HG02973 (cell line): Measurements from ENCODE around the gene CCDC197.

Source experiments
- ATAC-seq: cut with Tn5 transposase; IDR thresholded peaks from one replicate; pipeline ENCODE4 v1.9.1; 2021; ENCODE audit warnings: moderate library complexity; ENCODE audit not compliant: unreplicated experiment

The CCDC197 gene

GRCh38 chr14:93998871-93999403 is 1.8 kb downstream of the CCDC197 start:
- ATAC-seq = no peak

GRCh38 chr14:93999573-93999972 is 2.5 kb downstream of the CCDC197 start:
- no peak for ATAC-seq

DNA sequence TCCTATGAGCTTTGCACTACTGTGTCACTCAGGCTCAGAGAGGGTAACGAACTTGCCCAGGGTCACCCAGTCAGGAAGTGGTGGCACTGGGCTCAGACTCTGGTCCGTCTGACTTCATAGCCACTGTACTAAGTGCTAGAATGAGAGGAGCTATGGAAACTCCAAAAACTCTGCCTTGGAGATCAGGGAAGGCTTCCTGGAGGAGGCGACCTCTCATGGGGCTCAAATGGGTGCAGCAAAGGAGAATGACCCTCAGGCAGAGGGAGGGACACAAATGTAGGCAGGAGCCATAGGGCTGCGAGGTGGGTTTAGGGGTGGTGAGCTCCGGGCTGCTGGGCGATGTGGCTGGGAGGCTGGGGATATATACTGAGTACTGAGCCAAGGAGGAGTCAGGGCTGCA is 3.2 kb downstream of the CCDC197 start:
- ATAC-seq = no peak

DNA sequence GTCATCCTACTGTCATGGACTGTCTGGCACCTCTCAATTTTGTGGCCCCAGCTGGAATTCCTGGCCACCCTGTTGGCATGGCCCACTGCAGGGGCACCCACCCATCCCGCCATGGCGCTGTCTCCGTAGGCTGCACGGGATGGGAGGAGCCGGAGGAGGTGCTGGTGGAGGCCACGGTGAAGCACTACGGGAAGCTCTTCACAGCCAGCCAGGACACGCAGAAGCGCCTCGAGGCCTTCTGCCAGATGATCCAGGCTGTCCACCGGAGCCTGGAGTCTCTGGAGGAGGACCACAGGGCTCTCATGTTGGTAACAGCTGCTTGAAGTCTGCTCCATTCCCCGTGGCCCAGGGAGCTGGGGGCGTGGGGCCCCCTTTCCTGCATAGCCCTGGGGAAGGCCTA is 3.9 kb downstream of the CCDC197 start:
- no peak for ATAC-seq

GRCh38 chr14:94001501-94002396 is 4.6 kb downstream of the CCDC197 start:
- ATAC-seq = peak; percentile 44

- no peak for ATAC-seq
Observed at GRCh38 chr14:94003397-94003796, 6.3 kb downstream of the CCDC197 start.

GRCh38 chr14:94004015-94004414 is 6.9 kb downstream of the CCDC197 start:
- ATAC-seq = no peak

DNA sequence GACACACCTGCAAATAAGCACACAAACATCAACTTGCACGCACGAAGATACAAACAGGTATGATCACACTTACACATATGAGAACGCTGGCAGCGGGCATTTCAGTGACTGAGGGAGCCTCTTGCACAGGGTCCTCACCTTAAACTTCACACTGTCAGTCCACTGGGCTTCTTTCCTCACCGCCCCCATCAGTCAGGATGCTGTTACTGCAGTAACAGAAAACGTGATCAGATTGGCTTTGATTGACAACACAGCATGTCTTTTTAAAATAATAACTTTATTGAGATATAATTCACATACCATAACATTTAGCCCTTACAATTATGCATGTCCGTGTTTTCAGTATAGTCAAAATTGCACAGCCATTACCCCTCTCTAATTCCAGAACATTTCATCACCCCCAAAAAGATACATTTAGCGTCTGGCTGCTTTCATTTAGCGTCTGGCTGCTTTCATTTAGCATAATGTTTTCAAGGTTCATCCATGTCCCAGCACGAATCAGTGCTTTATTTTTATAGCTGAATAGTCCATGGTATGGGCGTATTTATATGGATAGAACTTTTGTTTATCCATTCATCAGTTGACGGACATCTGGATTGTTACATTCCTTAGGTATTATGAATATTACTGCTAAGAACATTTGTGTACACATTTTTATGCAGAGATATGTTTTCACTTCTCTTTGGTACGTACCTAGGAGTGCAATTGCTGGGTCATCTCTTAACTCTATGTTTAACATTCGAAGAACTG is 8.4 kb downstream of the CCDC197 start:
- no peak for ATAC-seq

DNA sequence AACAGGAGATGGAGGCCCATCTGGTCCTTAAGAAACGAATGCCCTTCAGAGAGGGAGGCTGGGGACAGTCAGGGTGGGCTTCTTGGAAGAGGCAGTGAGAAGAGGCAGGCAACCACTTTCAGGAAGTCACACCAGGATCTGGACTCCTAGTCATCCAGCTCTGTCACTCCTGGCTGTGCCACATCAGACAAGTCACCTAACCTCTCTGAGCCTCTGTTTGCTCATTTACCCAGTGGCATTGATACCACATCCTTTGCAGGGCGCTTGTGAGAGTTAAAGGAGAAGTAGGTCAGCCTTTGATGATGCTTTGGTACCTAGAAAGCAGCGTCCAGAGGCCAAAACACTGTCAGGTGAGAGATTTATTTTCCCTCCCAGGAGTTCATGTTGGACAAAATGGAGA is 11.1 kb downstream of the CCDC197 start:
- ATAC-seq = no peak

GRCh38 chr14:94009767-94010166 is 12.7 kb downstream of the CCDC197 start:
- ATAC-seq = peak; percentile 49

- ATAC-seq = no peak
Observed at GRCh38 chr14:94010625-94011024, 13.5 kb downstream of the CCDC197 start.

- no peak for ATAC-seq
Observed at GRCh38 chr14:94011795-94012194, 14.7 kb downstream of the CCDC197 start.

DNA sequence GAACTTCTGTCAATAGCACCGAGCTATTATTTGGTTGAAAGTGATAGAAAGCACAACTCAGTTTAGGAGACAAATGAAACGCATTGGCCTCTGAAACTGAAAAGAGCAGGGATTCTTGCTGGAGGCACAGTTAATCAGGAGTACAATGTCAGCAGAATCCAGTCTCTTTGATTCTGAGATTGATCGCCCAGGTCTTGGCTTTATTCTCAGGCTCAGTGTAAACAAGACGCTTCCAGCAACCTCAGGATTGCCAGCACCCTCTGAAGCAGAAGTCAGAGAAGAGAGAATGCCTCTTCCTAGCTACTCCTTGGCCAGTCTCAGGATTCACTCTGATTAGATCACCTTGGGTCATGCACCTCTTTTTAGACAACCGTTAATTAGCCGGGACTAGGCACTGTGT is 17.3 kb downstream of the CCDC197 start:
- ATAC-seq = no peak

- no peak for ATAC-seq
Observed at GRCh38 chr14:94015223-94015622, 18.1 kb downstream of the CCDC197 start.

DNA sequence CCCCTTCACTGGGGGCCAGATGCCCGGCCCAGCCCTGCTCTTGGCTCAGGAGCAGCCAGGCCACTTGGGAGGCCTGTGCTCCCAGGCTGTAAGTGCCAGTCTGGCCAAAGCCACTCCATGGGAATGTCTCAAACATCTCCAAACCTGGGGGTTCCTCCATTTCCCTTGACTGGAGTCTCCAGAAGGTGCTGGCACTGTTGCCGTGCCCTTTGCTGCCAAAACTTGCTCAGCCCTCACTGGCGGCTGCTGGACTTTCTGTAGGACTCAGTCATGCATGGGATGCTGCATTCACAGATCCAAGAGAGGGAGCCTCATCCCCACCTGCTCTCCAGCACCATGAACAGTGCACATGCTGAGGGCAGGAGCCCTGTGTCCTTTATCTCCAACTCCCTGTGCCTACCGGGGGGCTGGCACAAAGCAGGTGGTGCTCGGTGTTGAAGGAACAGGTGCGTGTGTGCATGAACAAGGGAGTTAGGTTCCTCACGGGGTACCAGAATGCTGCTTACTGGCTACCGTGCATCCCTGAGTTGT is 19.4 kb downstream of the CCDC197 start:
- no peak for ATAC-seq

DNA sequence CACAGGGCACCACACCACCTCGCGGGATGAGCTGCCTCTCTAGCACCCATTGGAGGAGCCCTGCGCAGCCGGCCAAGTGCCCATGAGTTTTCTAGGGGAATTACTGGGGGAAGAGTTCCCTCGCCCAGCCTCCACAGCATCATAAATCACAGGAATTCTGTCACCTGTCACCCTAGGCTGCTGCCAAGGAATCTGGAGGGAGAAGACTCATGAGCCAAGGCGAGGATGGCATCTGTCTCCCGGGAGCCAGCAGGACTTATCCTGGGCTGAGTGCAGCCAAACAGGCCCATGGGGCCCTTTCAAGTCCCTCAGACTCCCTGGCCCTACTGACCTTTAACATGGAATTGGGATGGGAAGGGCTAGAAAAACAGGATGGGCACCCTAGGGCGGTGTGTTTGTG is 21.2 kb downstream of the CCDC197 start:
- ATAC-seq = no peak

- no peak for ATAC-seq
Observed at GRCh38 chr14:94019329-94019728, 22.2 kb downstream of the CCDC197 start.

- ATAC-seq = no peak
Observed at GRCh38 chr14:94020267-94020666, 23.2 kb downstream of the CCDC197 start.

- no peak for ATAC-seq
Observed at GRCh38 chr14:94021001-94021400, 23.9 kb downstream of the CCDC197 start.

DNA sequence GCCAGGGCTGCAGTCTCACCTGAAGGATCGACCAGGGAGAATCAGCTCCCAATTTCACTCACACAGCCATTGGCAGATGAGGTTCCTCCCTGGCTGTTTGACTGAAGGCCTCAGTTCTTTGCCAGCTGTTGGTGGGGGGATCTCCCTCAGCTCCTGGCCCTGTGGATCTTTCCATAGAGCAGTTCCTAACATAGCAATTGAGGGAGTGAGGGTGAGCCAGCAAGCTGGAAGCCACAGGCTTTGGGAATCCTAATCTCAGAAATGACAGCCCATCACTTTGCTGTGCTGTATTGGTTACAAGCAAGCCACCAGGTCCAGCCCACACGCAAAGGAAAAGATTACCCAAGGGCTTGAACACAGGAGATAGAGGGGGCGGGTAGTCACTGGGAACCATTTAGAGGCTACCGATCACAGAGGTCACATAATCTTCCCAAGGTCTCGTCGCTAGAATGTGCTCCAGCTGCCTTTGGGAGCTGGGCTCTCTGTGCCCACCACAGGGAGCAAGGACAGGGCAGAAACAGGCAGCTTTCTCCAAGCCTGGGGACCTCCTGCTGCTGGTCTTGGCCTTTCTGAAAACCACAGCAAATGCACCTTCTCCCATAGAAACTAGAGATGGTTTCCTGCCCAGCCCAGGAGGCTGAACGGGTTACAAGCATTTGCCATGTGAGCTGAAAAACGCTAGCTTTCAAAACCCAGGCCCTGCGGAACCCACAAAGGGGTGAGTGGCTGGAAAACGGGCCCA is 24.5 kb downstream of the CCDC197 start:
- ATAC-seq = no peak
